Neural cell (in vitro differentiated cells): Measurements from ENCODE around the gene TPP1. TPM values are rescaled to one million over a fixed set of nuclear protein-coding genes. Genes with fewer than 3 reads are reported as not detected.

Source experiments
- H2AFZ ChIP-seq: fragments of 200-600, 300-800 bp; sonication (generic), shearing (Covaris generic); 2 replicates; pipeline ENCODE4 v1.6.0; 2014; ENCODE audit warnings: low read depth, mild to moderate bottlenecking, antibody characterized with exemption, low read length, moderate library complexity
- H3F3A ChIP-seq: fragments of 200-600 bp; shearing (Covaris generic); 2 replicates; pipeline ENCODE4 v1.6.1; 2016; ENCODE audit warnings: mild to moderate bottlenecking, moderate library complexity, mixed read lengths, antibody characterized with exemption, low read length; ENCODE audit not compliant: insufficient read depth, poor library complexity, severe bottlenecking
- H3K27ac ChIP-seq: fragments of 200-600, 300-800 bp; sonication (generic), shearing (Covaris generic); 2 replicates; pipeline ENCODE4 v1.5.1; 2014; ENCODE audit warnings: mild to moderate bottlenecking, low read length, moderate library complexity
- H3K27me3 ChIP-seq: fragments of 300-800, 200-600 bp; sonication (generic), shearing (Covaris generic); 2 replicates; pipeline ENCODE4 v1.6.0; 2014; ENCODE audit warnings: mild to moderate bottlenecking, low read depth, low read length, moderate library complexity; ENCODE audit not compliant: insufficient read depth
- H3K36me3 ChIP-seq: fragments of 300-800, 200-600 bp; sonication (generic), shearing (Covaris generic); 2 replicates; pipeline ENCODE4 v1.5.1; 2014; ENCODE audit warnings: mild to moderate bottlenecking, antibody characterized with exemption, low read length, moderate library complexity; ENCODE audit not compliant: insufficient read depth
- H3K4me2 ChIP-seq: fragments of 300-800, 200-600 bp; sonication (generic), shearing (Covaris generic); 2 replicates; pipeline ENCODE4 v1.6.0; 2014; ENCODE audit warnings: mild to moderate bottlenecking, low read length
- H3K4me3 ChIP-seq: fragments of 300-800, 200-600 bp; sonication (generic), shearing (Covaris generic); 2 replicates; pipeline ENCODE4 v1.5.1; 2014; ENCODE audit warnings: mild to moderate bottlenecking, low read length, moderate library complexity
- H3K79me2 ChIP-seq: fragments of 200-600 bp; shearing (Covaris generic); replicated peaks from 2 replicates; pipeline ENCODE4 v1.6.0; 2014; ENCODE audit warnings: mild to moderate bottlenecking, low read length, moderate library complexity; ENCODE audit not compliant: insufficient read depth
- H3K9ac ChIP-seq: fragments of 300-800, 200-600 bp; sonication (generic), shearing (Covaris generic); 2 replicates; pipeline ENCODE4 v1.6.1; 2016; ENCODE audit warnings: mild to moderate bottlenecking, low read length, mixed read lengths
- H3K9me2 ChIP-seq: fragments of 200-600 bp; shearing (Covaris generic); 2 replicates; pipeline ENCODE4 v1.6.1; 2016; ENCODE audit warnings: mild to moderate bottlenecking, low read length, mixed read lengths; ENCODE audit not compliant: insufficient read depth
- H3K9me3 ChIP-seq: fragments of 200-600, 300-800 bp; sonication (generic), shearing (Covaris generic); 2 replicates; pipeline ENCODE4 v1.6.1; 2016; ENCODE audit warnings: mild to moderate bottlenecking, mixed run types, low read length, moderate library complexity, mixed read lengths
- H4K20me1 ChIP-seq: fragments of 200-600 bp; shearing (Covaris generic); 2 replicates; pipeline ENCODE4 v1.6.1; 2016; ENCODE audit warnings: mild to moderate bottlenecking, mixed run types; ENCODE audit not compliant: insufficient read depth
- CTCF ChIP-seq: fragments of 450-650 bp; IDR thresholded peaks from 2 replicates; pipeline ENCODE4 v1.5.1; 2014; ENCODE audit warnings: antibody characterized with exemption, mild to moderate bottlenecking, moderate library complexity; ENCODE audit not compliant: poor library complexity, severe bottlenecking
- EP300 ChIP-seq: fragments of 450-650 bp; conservative IDR thresholded peaks from 2 replicates; pipeline ENCODE4 v1.6.1; 2014; ENCODE audit warnings: antibody characterized with exemption, mild to moderate bottlenecking, moderate library complexity; ENCODE audit not compliant: poor library complexity, severe bottlenecking
- EZH2 ChIP-seq: fragments of 200-600, 300-800 bp; shearing (Covaris generic), sonication (generic); IDR thresholded peaks from 2 replicates; pipeline ENCODE4 v1.6.1; 2014; ENCODE audit warnings: antibody characterized with exemption, low read length, borderline replicate concordance, mild to moderate bottlenecking; ENCODE audit not compliant: insufficient read depth, poor library complexity, severe bottlenecking
- MXI1 ChIP-seq: fragments of 450-650 bp; conservative IDR thresholded peaks from 2 replicates; pipeline ENCODE4 v1.6.1; 2014; ENCODE audit warnings: antibody characterized with exemption, mild to moderate bottlenecking; ENCODE audit not compliant: poor library complexity, severe bottlenecking
- POLR2AphosphoS5 ChIP-seq: IDR thresholded peaks from 2 replicates; pipeline ENCODE4 v1.6.1; 2012
- RAD21 ChIP-seq: fragments of 450-650 bp; conservative IDR thresholded peaks from 2 replicates; pipeline ENCODE4 v1.6.1; 2014; ENCODE audit warnings: antibody characterized with exemption, mild to moderate bottlenecking, moderate library complexity
- REST ChIP-seq: IDR thresholded peaks from 2 replicates; pipeline ENCODE4 v1.6.1; 2012; ENCODE audit warnings: borderline replicate concordance
- SMC3 ChIP-seq: fragments of 450-650 bp; conservative IDR thresholded peaks from 2 replicates; pipeline ENCODE4 v1.6.1; 2014; ENCODE audit warnings: antibody characterized with exemption, mild to moderate bottlenecking, moderate library complexity; ENCODE audit not compliant: poor library complexity
- TAF1 ChIP-seq: IDR thresholded peaks from 2 replicates; pipeline ENCODE4 v1.6.1; 2012; ENCODE audit warnings: low read depth
- polyA plus RNA-seq: library from polyadenylated mRNA; depleted of rRNA; stranded (reverse); fragments of >200 nt; gene quantifications from 2 replicates; pipeline ENCODE4 v1.2.3, GENCODE V29; 2014

TPP1 gene
- polyA plus RNA-seq, 1 donor from 2014 or later = 3.8 TPM

GRCh38 chr11:6653656-6654055 lies 34.4 kb upstream of the TPP1 start:
- Histone ChIP-seq H3K9ac (no peak overlapping the region), H3K79me2 (peaks cover 77% of the 10 kb centered on the region), H3K27me3 (no peaks in the 10 kb centered on the region), H3K4me2 (peak overlapping the region; percentile 43), H2AFZ (no peak overlapping the region), H3K9me3 (no peaks in the 10 kb centered on the region), H3K9me2 (no peaks in the 10 kb centered on the region), H3K27ac (peak overlapping the region; percentile 93), H3K36me3 (no peaks in the 10 kb centered on the region), H4K20me1 (peaks cover 13% of the 10 kb centered on the region), H3K4me3 (peak overlapping the region; percentile 84), H3F3A (no peaks in the 10 kb centered on the region)
- no peak for TF ChIP-seq SMC3

- Histone ChIP-seq H3K36me3 (no peaks in the 10 kb centered on the region), H3K79me2 (peaks cover 82% of the 10 kb centered on the region), H2AFZ (no peak overlapping the region), H3K27ac (no peak overlapping the region), H3K9ac (no peak overlapping the region), H3K4me3 (peak overlapping the region; percentile 84), H3K9me3 (no peaks in the 10 kb centered on the region), H3K27me3 (no peaks in the 10 kb centered on the region), H3F3A (no peaks in the 10 kb centered on the region), H4K20me1 (peaks cover 18% of the 10 kb centered on the region), H3K4me2 (peak overlapping the region; percentile 43), H3K9me2 (no peaks in the 10 kb centered on the region)
- no peak for TF ChIP-seq REST
- TF ChIP-seq SMC3 = no peak
- no peak for TF ChIP-seq MXI1
- TF ChIP-seq EP300 = no peak
- TF ChIP-seq EZH2 = no peak
- no peak for TF ChIP-seq CTCF
- no peak for TF ChIP-seq TAF1
- TF ChIP-seq RAD21 = no peak
- TF ChIP-seq POLR2AphosphoS5 = no peak
Measured at GRCh38 chr11:6653097-6653496, 33.9 kb upstream of the TPP1 start.

- TF ChIP-seq REST = no peak
- TF ChIP-seq SMC3 = no peak
- no peak for TF ChIP-seq EP300
- TF ChIP-seq POLR2AphosphoS5 = no peak
- TF ChIP-seq RAD21 = no peak
- TF ChIP-seq MXI1 = no peak
- TF ChIP-seq EZH2 = no peak
- no peak for TF ChIP-seq TAF1
- no peak for TF ChIP-seq CTCF
- Histone ChIP-seq H3K4me3 (peak overlapping the region; percentile 84), H3K27me3 (no peaks in the 10 kb centered on the region), H3F3A (no peaks in the 10 kb centered on the region), H3K9ac (no peak overlapping the region), H2AFZ (no peak overlapping the region), H3K79me2 (peaks cover 91% of the 10 kb centered on the region), H3K4me2 (peak overlapping the region; percentile 43), H3K27ac (no peak overlapping the region), H3K9me2 (no peaks in the 10 kb centered on the region), H3K9me3 (no peaks in the 10 kb centered on the region), H4K20me1 (peaks cover 25% of the 10 kb centered on the region), H3K36me3 (no peaks in the 10 kb centered on the region)
Measured at GRCh38 chr11:6652182-6652581, 33.0 kb upstream of the TPP1 start.
